Activated CD4-positive, alpha-beta T cell treated with anti-CD3 and anti-CD28 coated beads, Interleukin-2, amount 10 ng/mL, durations not matched to agents 24 days and 14 days (primary cell): ENCODE measurements around the gene ATP5F1E. TPM values are rescaled to one million over a fixed set of nuclear protein-coding genes. Genes with fewer than 3 reads are reported as not detected.
"Not testable (repeated sequence)": the region's sequence is repeated elsewhere in the genome, so short reads cannot be mapped to it uniquely, and the experiment has no call there.

Experiments
- DNase-seq: peaks from one replicate; pipeline ENCODE4 v3.0.0; 2022
- H3K27ac Mint-ChIP-seq: one replicate; pipeline ENCODE4 v1.8.0; 2022; ENCODE audit warnings: mild to moderate bottlenecking, mixed read lengths
- H3K27me3 Mint-ChIP-seq: one replicate; pipeline ENCODE4 v1.8.0; 2022; ENCODE audit warnings: mixed read lengths
- H3K36me3 Mint-ChIP-seq: one replicate; pipeline ENCODE4 v1.8.0; 2022; ENCODE audit warnings: low read depth, mild to moderate bottlenecking, mixed read lengths
- H3K4me1 Mint-ChIP-seq: one replicate; pipeline ENCODE4 v1.8.0; 2021; ENCODE audit warnings: mixed read lengths
- H3K4me3 Mint-ChIP-seq: one replicate; pipeline ENCODE4 v1.8.0; 2022; ENCODE audit warnings: mild to moderate bottlenecking, moderate library complexity, mixed read lengths
- H3K9me3 Mint-ChIP-seq: one replicate; pipeline ENCODE4 v1.8.0; 2021; ENCODE audit warnings: mixed read lengths
- intact Hi-C: fragments of 100-400 bp; cut with micrococcal nuclease; formaldehyde crosslinking; loops from one replicate; pipeline ENCODE4 v1.15.1; 2023
- total RNA-seq: library from RNA; stranded (reverse); gene quantifications from 2 replicates; pipeline ENCODE4 v1.2.3, GENCODE V29; 2022

The ATP5F1E gene
- total RNA-seq, 1 donor from 2014 or later = 69.9 TPM

DNA sequence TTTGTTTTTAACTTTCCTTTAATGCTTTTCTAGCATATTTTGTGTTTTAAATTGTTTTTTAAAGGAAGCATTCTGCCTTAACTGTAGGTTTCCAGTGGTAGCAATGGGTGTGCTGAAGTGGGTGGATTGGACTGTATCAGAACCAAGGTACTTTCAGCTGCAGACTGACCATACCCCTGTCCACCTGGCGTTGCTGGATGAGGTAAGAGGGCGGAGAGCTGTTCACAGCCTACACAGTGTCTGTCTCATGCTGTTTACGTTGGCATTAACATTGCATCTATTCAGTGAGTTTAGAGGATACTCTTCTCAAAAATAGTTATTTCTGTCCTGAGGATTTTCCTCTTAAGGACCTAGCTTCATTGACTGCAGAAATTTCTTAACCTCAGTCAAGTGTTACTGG, 39.2 kb downstream of the ATP5F1E start:
- no peaks in the 10 kb centered on the region for H3K9me3 Mint-ChIP-seq
- peaks cover 80% of the 10 kb centered on the region for H3K36me3 Mint-ChIP-seq
- no peaks in the 10 kb centered on the region for H3K27me3 Mint-ChIP-seq
- no peak overlapping the region for H3K4me3 Mint-ChIP-seq
- peaks cover 4% of the 10 kb centered on the region for H3K4me1 Mint-ChIP-seq
- no peak for DNase-seq
- intact Hi-C loops = no loop called here
- H3K27ac Mint-ChIP-seq = no peak overlapping the region

- intact Hi-C loops = no loop called here
These were observed 40.4 kb downstream of the ATP5F1E start for GRCh38 chr20:58991715-58992114.

GRCh38 chr20:58990651-58991445, 41.3 kb downstream of the ATP5F1E start:
- H3K27me3 Mint-ChIP-seq = no peaks in the 10 kb centered on the region
- no peak overlapping the region for H3K27ac Mint-ChIP-seq
- no peak for DNase-seq
- no peaks in the 10 kb centered on the region for H3K9me3 Mint-ChIP-seq
- intact Hi-C loops = no loop called here
- peaks cover 78% of the 10 kb centered on the region for H3K36me3 Mint-ChIP-seq
- H3K4me1 Mint-ChIP-seq = peaks cover 11% of the 10 kb centered on the region
- no peak overlapping the region for H3K4me3 Mint-ChIP-seq

More at GRCh38 chr20:58991715-58992114, 40.4 kb downstream of the ATP5F1E start:
- Mint-ChIP-seq H3K9me3 (no peaks in the 10 kb centered on the region), H3K4me1 (peaks cover 7% of the 10 kb centered on the region), H3K27ac (no peak overlapping the region), H3K36me3 (peaks cover 82% of the 10 kb centered on the region), H3K27me3 (no peaks in the 10 kb centered on the region), H3K4me3 (no peak overlapping the region)
- no peak for DNase-seq

DNA sequence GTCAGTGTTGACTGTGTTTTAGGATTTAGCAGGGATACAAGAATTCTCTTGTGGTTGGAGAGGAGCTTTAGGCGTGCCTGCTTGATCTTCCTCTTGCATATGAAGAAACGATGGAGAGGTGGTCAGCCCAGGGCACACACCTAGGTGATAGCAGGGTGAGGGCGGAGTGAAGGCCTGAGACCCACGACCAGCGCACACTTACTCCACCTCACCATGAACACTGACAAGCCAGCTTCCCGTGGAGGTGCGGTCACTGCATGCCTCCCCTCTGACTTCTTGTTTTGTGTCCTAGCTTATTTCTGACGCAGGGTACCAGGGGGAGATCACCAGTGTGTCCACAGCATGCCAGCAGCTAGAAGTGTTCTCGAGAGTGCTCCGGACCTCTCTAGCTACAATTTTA, 42.9 kb downstream of the ATP5F1E start:
- no peaks in the 10 kb centered on the region for H3K9me3 Mint-ChIP-seq
- intact Hi-C loops = no loop called here
- peaks cover 18% of the 10 kb centered on the region for H3K4me1 Mint-ChIP-seq
- no peak for DNase-seq
- H3K36me3 Mint-ChIP-seq = peaks cover 69% of the 10 kb centered on the region
- no peaks in the 10 kb centered on the region for H3K27me3 Mint-ChIP-seq
- H3K27ac Mint-ChIP-seq = no peak overlapping the region
- H3K4me3 Mint-ChIP-seq = no peak overlapping the region

GRCh38 chr20:58988565-58988882, 43.6 kb downstream of the ATP5F1E start:
- no peak for DNase-seq
- Mint-ChIP-seq H3K27ac (no peak overlapping the region), H3K4me3 (no peak overlapping the region), H3K36me3 (peaks cover 70% of the 10 kb centered on the region), H3K4me1 (peaks cover 23% of the 10 kb centered on the region), H3K9me3 (no peaks in the 10 kb centered on the region), H3K27me3 (no peaks in the 10 kb centered on the region)
- intact Hi-C loops = no loop called here

DNA sequence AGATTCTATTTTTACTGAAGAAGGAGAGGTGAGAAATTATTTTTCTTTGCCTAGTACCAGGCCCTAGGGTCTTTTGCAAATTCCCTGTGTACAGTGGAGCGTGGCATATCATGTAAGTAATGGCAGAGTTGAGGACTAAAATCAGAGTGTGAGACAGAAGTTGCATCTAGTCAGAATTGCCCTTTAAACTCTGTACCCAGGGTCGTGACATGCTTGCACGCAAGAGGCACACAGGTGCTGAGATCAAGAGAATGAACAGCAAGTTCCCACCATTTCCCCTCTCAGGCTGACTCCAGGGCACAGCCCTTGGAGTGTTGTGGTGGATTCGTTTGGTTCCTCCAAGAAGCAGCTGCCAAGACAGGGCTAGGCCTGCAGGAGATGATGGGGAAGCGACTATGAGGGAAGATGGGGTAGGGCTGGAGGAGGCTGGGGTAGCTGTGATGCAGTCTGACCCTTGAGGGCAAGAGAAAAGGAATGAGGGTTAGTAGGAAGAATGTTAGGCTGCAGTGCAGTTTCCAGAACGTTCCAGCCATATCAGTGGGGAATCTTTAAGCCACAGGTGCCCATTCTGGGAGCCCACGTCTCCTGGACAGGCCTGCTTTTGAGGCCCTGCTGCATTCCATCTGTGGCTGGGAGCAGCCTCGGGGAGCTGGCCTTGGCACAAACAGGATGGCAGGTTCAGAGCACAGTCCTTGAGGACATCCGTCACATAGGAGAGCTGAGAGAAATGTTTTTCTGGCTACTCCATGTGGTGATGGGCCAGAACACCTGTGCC, 44.2 kb downstream of the ATP5F1E start:
- Mint-ChIP-seq H3K4me3 (no peak overlapping the region), H3K9me3 (no peaks in the 10 kb centered on the region), H3K27me3 (no peaks in the 10 kb centered on the region), H3K4me1 (peaks cover 23% of the 10 kb centered on the region), H3K36me3 (peaks cover 65% of the 10 kb centered on the region), H3K27ac (peak overlapping the region; percentile 12)
- intact Hi-C loops = no loop called here
- no peak for DNase-seq

GRCh38 chr20:58986968-58987517, 45.1 kb downstream of the ATP5F1E start:
- peaks cover 30% of the 10 kb centered on the region for H3K4me1 Mint-ChIP-seq
- DNase-seq = no peak
- H3K4me3 Mint-ChIP-seq = no peak overlapping the region
- peaks cover 64% of the 10 kb centered on the region for H3K36me3 Mint-ChIP-seq
- intact Hi-C loops = no loop called here
- H3K27me3 Mint-ChIP-seq = no peaks in the 10 kb centered on the region
- no peaks in the 10 kb centered on the region for H3K9me3 Mint-ChIP-seq
- no peak overlapping the region for H3K27ac Mint-ChIP-seq

GRCh38 chr20:58986286-58986967, 45.7 kb downstream of the ATP5F1E start:
- Mint-ChIP-seq H3K4me3 (no peak overlapping the region), H3K9me3 (no peaks in the 10 kb centered on the region), H3K27ac (no peak overlapping the region), H3K27me3 (no peaks in the 10 kb centered on the region), H3K4me1 (peaks cover 33% of the 10 kb centered on the region), H3K36me3 (peaks cover 61% of the 10 kb centered on the region)
- intact Hi-C loops = no loop called here
- no peak for DNase-seq

DNA sequence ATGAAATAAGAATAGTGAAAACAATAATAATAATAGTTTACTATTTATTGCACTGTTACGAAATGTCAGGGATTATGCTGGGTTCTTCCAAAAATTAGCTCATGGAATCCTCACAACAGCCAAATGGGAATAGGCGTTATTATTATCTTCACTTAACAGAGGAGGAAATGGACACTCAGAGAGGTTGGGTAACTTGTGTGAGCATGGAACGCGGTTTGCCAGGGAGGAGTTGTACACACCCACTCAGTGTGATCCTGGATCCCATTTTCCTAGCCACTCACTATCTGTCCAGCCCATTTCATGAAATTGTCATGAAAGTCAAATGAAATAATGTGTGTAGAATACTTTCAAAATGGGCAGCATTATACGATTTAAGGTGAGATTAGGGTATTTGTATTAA, 46.5 kb downstream of the ATP5F1E start:
- intact Hi-C loops = no loop called here
- no peaks in the 10 kb centered on the region for H3K9me3 Mint-ChIP-seq
- no peak overlapping the region for H3K27ac Mint-ChIP-seq
- no peaks in the 10 kb centered on the region for H3K27me3 Mint-ChIP-seq
- H3K4me3 Mint-ChIP-seq = no peak overlapping the region
- peaks cover 56% of the 10 kb centered on the region for H3K36me3 Mint-ChIP-seq
- no peak for DNase-seq
- H3K4me1 Mint-ChIP-seq = peaks cover 33% of the 10 kb centered on the region

- peaks cover 33% of the 10 kb centered on the region for H3K4me1 Mint-ChIP-seq
- H3K4me3 Mint-ChIP-seq = no peak overlapping the region
- H3K27ac Mint-ChIP-seq = no peak overlapping the region
- intact Hi-C loops = no loop called here
- peaks cover 1% of the 10 kb centered on the region for H3K27me3 Mint-ChIP-seq
- DNase-seq = no peak
- H3K36me3 Mint-ChIP-seq = peaks cover 49% of the 10 kb centered on the region
- H3K9me3 Mint-ChIP-seq = no peaks in the 10 kb centered on the region
These were observed 47.4 kb downstream of the ATP5F1E start for GRCh38 chr20:58984691-58985090.

- H3K9me3 Mint-ChIP-seq, H3K27ac Mint-ChIP-seq, H3K4me3 Mint-ChIP-seq, H3K27me3 Mint-ChIP-seq, intact Hi-C loops, DNase-seq: not testable (repeated sequence)
- peaks cover 33% of the 10 kb centered on the region for H3K4me1 Mint-ChIP-seq
- peaks cover 38% of the 10 kb centered on the region for H3K36me3 Mint-ChIP-seq
These were observed 49.0 kb downstream of the ATP5F1E start for GRCh38 chr20:58983115-58983468.

DNA sequence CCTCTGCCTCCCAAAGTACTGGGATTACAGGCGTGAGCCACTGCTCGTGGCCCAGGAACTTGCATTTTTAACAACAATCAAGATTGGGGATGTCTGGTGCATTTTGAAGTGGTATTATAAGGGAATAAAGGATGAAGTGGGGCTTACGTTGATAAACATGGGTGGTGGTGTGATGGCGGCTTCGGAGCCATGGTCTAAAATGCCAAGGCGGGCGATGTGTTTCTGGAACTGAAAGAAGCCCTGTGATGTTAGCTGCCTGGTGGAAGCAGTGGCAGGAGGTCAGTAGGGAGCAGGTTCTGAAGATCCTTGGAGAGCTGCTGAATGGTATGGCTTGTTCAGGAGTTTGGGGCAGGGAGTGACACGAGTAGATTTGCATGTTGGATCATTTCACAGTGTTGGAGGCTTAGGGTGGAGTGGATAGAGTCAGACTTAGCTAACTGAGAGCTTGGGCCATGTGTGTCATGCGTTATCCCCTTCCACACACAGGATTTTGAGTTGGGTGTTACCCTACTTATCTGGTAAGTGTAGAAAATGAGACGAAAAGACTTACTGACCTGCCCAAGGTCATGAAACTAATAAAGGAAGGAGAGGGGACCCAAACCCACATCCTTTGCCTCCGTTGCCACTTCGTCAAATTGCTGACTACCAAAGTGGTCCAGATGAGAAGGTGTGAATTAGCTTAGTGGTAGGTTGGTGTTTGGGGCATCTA, 49.6 kb downstream of the ATP5F1E start:
- Mint-ChIP-seq H3K4me1 (peaks cover 33% of the 10 kb centered on the region), H3K4me3 (peak overlapping the region; percentile 94), H3K36me3 (peaks cover 33% of the 10 kb centered on the region), H3K27me3 (peaks cover 9% of the 10 kb centered on the region), H3K27ac (peak overlapping the region; percentile 91), H3K9me3 (no peaks in the 10 kb centered on the region)
- intact Hi-C loops = no loop called here
- DNase-seq = no peak

DNA sequence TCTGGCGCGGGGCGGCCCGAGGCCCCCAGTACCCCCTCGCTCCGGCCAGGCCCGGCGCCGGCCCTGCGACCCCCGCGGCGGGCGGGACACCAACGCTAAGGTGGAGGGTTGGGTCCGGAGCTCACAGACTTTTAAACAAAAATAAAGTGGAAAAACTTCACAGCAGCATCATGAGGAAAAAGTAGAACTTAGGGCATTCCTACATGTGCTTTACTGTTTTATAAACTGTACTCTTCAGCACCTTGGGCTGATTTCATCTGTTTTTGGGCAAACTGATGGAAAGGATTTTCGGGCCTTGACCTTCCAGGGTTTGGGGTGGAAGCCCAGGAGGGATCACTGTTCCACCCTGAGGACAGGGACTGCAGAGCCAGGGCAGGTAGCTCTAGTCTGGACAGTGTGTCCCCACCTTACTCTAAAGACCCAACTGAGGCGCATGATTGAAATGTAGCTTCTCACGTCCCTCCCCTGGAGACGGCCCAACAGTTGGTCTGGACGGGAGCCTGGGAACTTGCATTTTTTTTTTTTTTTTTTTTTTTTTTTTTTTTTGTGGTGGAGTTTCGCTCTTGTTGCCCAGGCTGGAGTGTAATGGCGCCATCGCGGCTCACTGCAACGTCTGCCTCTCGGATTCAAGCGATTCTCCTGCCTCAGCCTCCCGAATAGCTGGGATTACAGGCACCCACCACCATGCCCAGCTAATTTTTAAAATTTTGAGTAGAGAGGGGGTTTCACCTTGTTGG, 50.3 kb downstream of the ATP5F1E start:
- Mint-ChIP-seq H3K4me3 (peak overlapping the region; percentile 94), H3K4me1 (peaks cover 32% of the 10 kb centered on the region), H3K27ac (peak overlapping the region; percentile 91), H3K27me3 (peaks cover 9% of the 10 kb centered on the region), H3K9me3 (no peaks in the 10 kb centered on the region), H3K36me3 (peaks cover 26% of the 10 kb centered on the region)
- intact Hi-C loops = loop anchor here (1.0 to 2.0 kb wide), 5 partner anchors 25 to 331 kb away; partner anchors contain the start of genes ATP5F1E and CTSZ
- peak; percentile 71 for DNase-seq
